Measurements from ENCODE around the gene XBP1.

DNA sequence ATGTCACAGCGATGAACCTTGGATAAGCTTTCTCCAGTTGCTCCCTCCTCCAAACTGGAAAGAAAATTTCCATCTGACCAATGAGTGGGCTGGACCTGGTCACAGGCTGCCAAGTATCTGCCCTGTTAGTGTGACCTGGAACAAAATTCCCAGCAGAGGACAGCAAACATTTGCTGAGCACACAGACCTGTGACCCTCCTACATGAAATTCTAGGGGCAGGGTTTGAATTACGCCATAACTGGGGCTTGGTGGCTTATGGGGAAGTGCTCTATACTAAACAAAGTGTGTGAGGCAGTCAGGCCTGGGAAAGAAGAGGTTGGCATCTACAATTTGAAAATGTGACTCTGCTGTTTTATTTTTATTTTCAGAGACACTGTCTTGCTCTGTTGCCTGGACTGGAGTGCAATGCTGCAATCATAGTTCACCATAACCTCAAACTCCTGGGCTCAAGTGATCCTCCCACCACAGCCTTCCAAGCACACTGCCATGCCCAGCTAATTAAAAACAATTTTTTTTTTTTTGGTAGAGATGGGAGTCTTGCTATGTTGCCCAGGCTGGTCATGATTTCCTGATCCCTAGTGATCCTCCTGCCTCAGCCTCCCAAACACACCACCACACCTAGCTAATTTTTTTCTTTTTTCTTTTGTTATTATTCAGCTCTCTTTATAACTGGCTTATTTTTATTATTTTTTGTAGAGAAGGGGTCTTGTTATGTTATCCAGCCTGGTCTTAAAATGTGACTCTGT is 13.6 kb upstream of the XBP1 start:
- TF ChIP-seq YY1 (IDR thresholded peaks at IDR 0.05; ENCODE audit: insufficient read depth, insufficient read length) = no peak
- TF ChIP-seq SUZ12 (IDR thresholded peaks at IDR 0.05; ENCODE audit: extremely low read depth, insufficient read depth, insufficient read length) = no peak
- TF ChIP-seq ZNF274 (IDR thresholded peaks at IDR 0.05; ENCODE audit: low read depth, low read length) = no peak

Data from NT2/D1 (cell line).